AG04450 (cell line): Measurements from ENCODE around the gene LMO1. TPM values are rescaled to one million over a fixed set of nuclear protein-coding genes. Genes with fewer than 3 reads are reported as not detected.

Experiments used
- CTCF ChIA-PET: fragments of 300-600, 350-600 bp; formaldehyde crosslinking; extraction: SDS; loops from one replicate; lab custom pipeline; 2022; ENCODE audit warnings: antibody characterized with exemption, inconsistent platforms; lab: Charles Lee
- POLR2A ChIA-PET: fragments of 350-600 bp; formaldehyde crosslinking; extraction: SDS; loops from one replicate; lab custom pipeline; 2021; ENCODE audit warnings: antibody characterized with exemption, inconsistent platforms; lab: Yijun Ruan, JAX
- DNase-seq: peaks from one replicate; pipeline ENCODE4 v3.0.0-alpha.2; 2011; ENCODE audit warnings: low read depth, low spot score
- H3K27ac ChIP-seq: one replicate; pipeline ENCODE4 v1.5.1; 2012; ENCODE audit warnings: low read depth, low read length, control low read depth
- H3K27me3 ChIP-seq: one replicate; pipeline ENCODE4 v1.6.0; 2012; ENCODE audit warnings: low read length; ENCODE audit not compliant: control insufficient read depth, insufficient read depth
- H3K4me3 ChIP-seq: 2 replicates; pipeline ENCODE4 v1.5.1; 2011; ENCODE audit warnings: mild to moderate bottlenecking, low read depth, low read length, control low read depth
- H3K9me3 ChIP-seq: 2 replicates; pipeline ENCODE4 v1.5.1; 2012; ENCODE audit warnings: low read length; ENCODE audit not compliant: control insufficient read depth, insufficient read depth
- CTCF ChIP-seq: IDR thresholded peaks from 2 replicates; pipeline ENCODE4 v1.5.1; 2011; ENCODE audit warnings: low read depth, low read length, control low read depth, inconsistent platforms
- polyA minus RNA-seq: library from RNA; depleted of rRNA, polyadenylated mRNA; stranded (reverse); fragments of >200 nt; gene quantifications from 2 replicates; pipeline ENCODE4 v1.2.3, GENCODE V29; 2011; rRNA and poly(A)+ RNA removed
- polyA plus RNA-seq: library from polyadenylated mRNA; depleted of rRNA; stranded (reverse); fragments of >200 nt; gene quantifications from 2 replicates; pipeline ENCODE4 v1.2.3, GENCODE V29; 2011; rRNA removed

LMO1 gene
- not detected in 2 replicates for polyA plus RNA-seq
- polyA minus RNA-seq: not detected in 2 replicates

- CTCF ChIA-PET: interaction anchor here (0.6 to 3.4 kb wide), 41 partner anchors 8 to 688 kb away, joined by 3 to 28 read pairs (median 5); partner anchors contain the start of gene STK33
- POLR2A ChIA-PET: interaction anchor here (1.1 kb wide), 1 partner anchor 304 kb away, joined by 3 read pairs; no protein-coding TSS in a partner anchor
- H3K4me3 ChIP-seq: peak within 1 kb of the TSS; percentile 41
- TF ChIP-seq CTCF: peak; percentile 88
- no peaks in the 10 kb centered on the region; the same call in 1 of the 2 replicates for H3K9me3 ChIP-seq
- peak; percentile 13 for DNase-seq
- H3K27me3 ChIP-seq: peaks cover 83% of the 10 kb centered on the region
- H3K27ac ChIP-seq: no peak within 1 kb of the TSS
Measured at GRCh38 chr11:8263769-8264410, at the start of gene LMO1. LMO1 (minus strand) TSS chr11:8263878; CDS start chr11:8263362, 516 bp downstream.

GRCh38 chr11:8312986-8313385 lies 49.3 kb upstream of the LMO1 start:
- Histone ChIP-seq H3K4me3 (no peak overlapping the region), H3K9me3 (no peaks in the 10 kb centered on the region), H3K27me3 (peaks cover 32% of the 10 kb centered on the region), H3K27ac (no peak overlapping the region)
- POLR2A ChIA-PET: no interaction called here
- no peak for DNase-seq
- CTCF ChIA-PET: no interaction called here
- no peak for TF ChIP-seq CTCF

- POLR2A ChIA-PET: no interaction called here
- Histone ChIP-seq H3K4me3 (no peak overlapping the region), H3K27me3 (peaks cover 21% of the 10 kb centered on the region), H3K9me3 (no peaks in the 10 kb centered on the region), H3K27ac (no peak overlapping the region)
- CTCF ChIA-PET: no interaction called here
- no peak for TF ChIP-seq CTCF
- DNase-seq: no peak
Measured at GRCh38 chr11:8311366-8311765, 47.7 kb upstream of the LMO1 start.

- H3K27me3 ChIP-seq: peaks cover 17% of the 10 kb centered on the region
- H3K27ac ChIP-seq: no peak overlapping the region
- CTCF ChIA-PET: no interaction called here
- no peak overlapping the region for H3K4me3 ChIP-seq
- no peak for TF ChIP-seq CTCF
- POLR2A ChIA-PET: no interaction called here
- no peak for DNase-seq
- no peaks in the 10 kb centered on the region for H3K9me3 ChIP-seq
Measured at GRCh38 chr11:8310743-8311298, 47.1 kb upstream of the LMO1 start.

- DNase-seq: no peak
- ChIA-PET CTCF (no interaction called here), POLR2A (no interaction called here)
- Histone ChIP-seq H3K27ac (no peak overlapping the region), H3K27me3 (peaks cover 7% of the 10 kb centered on the region), H3K9me3 (no peaks in the 10 kb centered on the region), H3K4me3 (no peak overlapping the region)
- no peak for TF ChIP-seq CTCF
Measured at GRCh38 chr11:8309862-8310261, 46.2 kb upstream of the LMO1 start.
